H9 (cell line): ENCODE results near the gene RAPGEF3. TPM values are rescaled to one million over a fixed set of nuclear protein-coding genes. Genes with fewer than 3 reads are reported as not detected.

ENCODE experiments used
- DNase-seq: peaks from one replicate; pipeline ENCODE4 v3.0.0-alpha.2; 2017
- H2AFZ ChIP-seq: one replicate; pipeline ENCODE4 v1.6.1; 2013; ENCODE audit warnings: mild to moderate bottlenecking, low read length, control low read depth, moderate library complexity
- H2AK5ac ChIP-seq: 2 replicates; pipeline ENCODE4 v1.6.1; 2013; ENCODE audit warnings: low read length, control low read depth, mixed read lengths; ENCODE audit not compliant: insufficient read length
- H2BK120ac ChIP-seq: one replicate; pipeline ENCODE4 v1.6.1; 2013; ENCODE audit warnings: low read depth, mild to moderate bottlenecking, low read length, control low read depth, inconsistent platforms; ENCODE audit not compliant: poor library complexity, severe bottlenecking
- H2BK12ac ChIP-seq: 2 replicates; pipeline ENCODE4 v1.6.1; 2013; ENCODE audit warnings: low read length, control low read depth, mixed read lengths, low read depth; ENCODE audit not compliant: insufficient read length
- H2BK15ac ChIP-seq: 2 replicates; pipeline ENCODE4 v1.6.1; 2013; ENCODE audit warnings: low read depth, low read length, control low read depth
- H2BK20ac ChIP-seq: one replicate; pipeline ENCODE4 v1.6.1; 2013; ENCODE audit warnings: low read depth, mild to moderate bottlenecking, low read length, control low read depth, inconsistent platforms; ENCODE audit not compliant: poor library complexity, severe bottlenecking
- H2BK5ac ChIP-seq: 2 replicates; pipeline ENCODE4 v1.6.1; 2013; ENCODE audit warnings: low read length, control low read depth, mixed read lengths; ENCODE audit not compliant: insufficient read length
- H3K14ac ChIP-seq: 2 replicates; pipeline ENCODE4 v1.6.1; 2013; ENCODE audit warnings: low read length, control low read depth; ENCODE audit not compliant: insufficient read depth
- H3K18ac ChIP-seq: 2 replicates; pipeline ENCODE4 v1.6.1; 2013; ENCODE audit warnings: low read depth, mild to moderate bottlenecking, mixed read lengths, low read length, control low read depth; ENCODE audit not compliant: insufficient read length
- H3K23ac ChIP-seq: 2 replicates; pipeline ENCODE4 v1.6.1; 2013; ENCODE audit warnings: low read length, control low read depth, mixed read lengths, low read depth; ENCODE audit not compliant: insufficient read length
- H3K23me2 ChIP-seq: 2 replicates; pipeline ENCODE4 v1.6.1; 2013; ENCODE audit warnings: low read depth, mild to moderate bottlenecking, mixed read lengths, low read length, control low read depth; ENCODE audit not compliant: insufficient read length, poor library complexity, severe bottlenecking
- H3K27ac ChIP-seq: 2 replicates; pipeline ENCODE4 v1.5.1; 2013; ENCODE audit warnings: low read length, control low read depth, mixed read lengths, low read depth; ENCODE audit not compliant: insufficient read length
- H3K27me3 ChIP-seq: 2 replicates; pipeline ENCODE4 v1.6.1; 2013; ENCODE audit warnings: low read length, control low read depth, inconsistent platforms; ENCODE audit not compliant: insufficient read depth
- H3K4ac ChIP-seq: 2 replicates; pipeline ENCODE4 v1.6.1; 2013; ENCODE audit warnings: low read depth, mild to moderate bottlenecking, control low read depth, inconsistent platforms, low read length, moderate library complexity
- H3K4me1 ChIP-seq: 2 replicates; pipeline ENCODE4 v1.6.1; 2013; ENCODE audit warnings: low read length, control low read depth, inconsistent platforms; ENCODE audit not compliant: insufficient read depth
- H3K4me2 ChIP-seq: 2 replicates; pipeline ENCODE4 v1.6.1; 2013; ENCODE audit warnings: low read length, control low read depth, mixed read lengths; ENCODE audit not compliant: insufficient read length, insufficient read depth
- H3K56ac ChIP-seq: 2 replicates; pipeline ENCODE4 v1.6.1; 2013; ENCODE audit warnings: low read depth, mild to moderate bottlenecking, mixed read lengths, low read length, control low read depth; ENCODE audit not compliant: insufficient read length
- H3K79me1 ChIP-seq: 2 replicates; pipeline ENCODE4 v1.6.1; 2013; ENCODE audit warnings: low read depth, mild to moderate bottlenecking, moderate library complexity, low read length, control low read depth, inconsistent platforms; ENCODE audit not compliant: insufficient read depth, poor library complexity, severe bottlenecking
- H3K79me2 ChIP-seq: 2 replicates; pipeline ENCODE4 v1.6.1; 2013; ENCODE audit warnings: low read length, control low read depth, inconsistent platforms; ENCODE audit not compliant: insufficient read depth
- H3K9ac ChIP-seq: 2 replicates; pipeline ENCODE4 v1.6.1; 2013; ENCODE audit warnings: low read length, control low read depth, mixed read lengths; ENCODE audit not compliant: insufficient read length; ENCODE audit errors: extremely low read depth
- H3K9me3 ChIP-seq: one replicate; pipeline ENCODE4 v1.6.1; 2013; ENCODE audit warnings: low read depth, low read length, inconsistent platforms; ENCODE audit not compliant: control insufficient read depth
- H3T11ph ChIP-seq: one replicate; pipeline ENCODE4 v1.6.1; 2013; ENCODE audit warnings: mild to moderate bottlenecking, low read length, control low read depth, inconsistent platforms
- H4K20me1 ChIP-seq: one replicate; pipeline ENCODE4 v1.6.1; 2013; ENCODE audit not compliant: control insufficient read depth, insufficient read length, insufficient read depth
- H4K5ac ChIP-seq: 2 replicates; pipeline ENCODE4 v1.6.1; 2013; ENCODE audit warnings: low read depth, mild to moderate bottlenecking, mixed read lengths, low read length, control low read depth; ENCODE audit not compliant: insufficient read length
- H4K8ac ChIP-seq: replicated peaks from 2 replicates; pipeline ENCODE4 v1.6.1; 2013; ENCODE audit warnings: low read length, control low read depth, mixed read lengths, low read depth; ENCODE audit not compliant: insufficient read length
- H4K91ac ChIP-seq: 2 replicates; pipeline ENCODE4 v1.6.1; 2013; ENCODE audit warnings: low read depth, mild to moderate bottlenecking, moderate library complexity, mixed read lengths, low read length, control low read depth; ENCODE audit not compliant: insufficient read length
- H3K27ac Mint-ChIP-seq, 3 experiments: 2 replicates in 2 of 3; 3 replicates in 1 of 3; pipeline ENCODE4 v1.8.0; 2020 to 2021; ENCODE audit warnings: mixed read lengths in 3 of 3, mild to moderate bottlenecking in 1 of 3, moderate library complexity in 1 of 3
- H3K27me3 Mint-ChIP-seq: 2 replicates; pipeline ENCODE4 v1.8.0; 2021; ENCODE audit warnings: low read depth, mild to moderate bottlenecking, moderate library complexity, mixed read lengths
- H3K36me3 Mint-ChIP-seq, 3 experiments: 2 replicates in 2 of 3; 3 replicates in 1 of 3; pipeline ENCODE4 v1.8.0; 2020 to 2021; ENCODE audit warnings: low read depth in 3 of 3, mixed read lengths in 3 of 3; ENCODE audit not compliant: insufficient read depth in 1 of 3
- H3K4me1 Mint-ChIP-seq, 2 experiments: 2 replicates each; pipeline ENCODE4 v1.8.0; 2020; ENCODE audit warnings: mixed read lengths in 2 of 2
- H3K4me3 Mint-ChIP-seq, 2 experiments: 2 replicates in 1 of 2; 3 replicates in 1 of 2; pipeline ENCODE4 v1.8.0; 2020 to 2021; ENCODE audit warnings: mild to moderate bottlenecking in 2 of 2, mixed read lengths in 2 of 2, moderate library complexity in 1 of 2
- H3K9me3 Mint-ChIP-seq, 2 experiments: 2 replicates in 1 of 2; 3 replicates in 1 of 2; pipeline ENCODE4 v1.8.0; 2020; ENCODE audit warnings: mild to moderate bottlenecking in 2 of 2, mixed read lengths in 2 of 2, moderate library complexity in 1 of 2
- WGBS: extraction: QIAGEN DNeasy Blood & Tissue Kit; methylation state at CpG from one replicate; pipeline ENCODE4 v1.1.7; 2013; ENCODE audit warnings: missing lambda C conversion rate, low lambda C conversion rate, mixed read lengths; ENCODE audit not compliant: insufficient read length; ENCODE audit errors: extremely low coverage; 5-methylcytosine and 5-hydroxymethylcytosine counted together
- total RNA-seq: library from RNA; stranded (reverse); gene quantifications from 2 replicates; pipeline ENCODE4 v1.2.1, GENCODE V29; 2021
- TF ChIP-seq, protein P1 (sequence below): fragments of 200-600 bp; sonication (generic); conservative IDR thresholded peaks from 3 replicates; pipeline ENCODE4 v1.8.0; 2021; ENCODE audit warnings: antibody characterized with exemption, mild to moderate bottlenecking

RAPGEF3 gene
- total RNA-seq, 1 experiment from 2014 or later, result 7.4 TPM

GRCh38 chr12:47785036-47785886 is 26.6 kb upstream of the RAPGEF3 start:
- H3K79me1 ChIP-seq, result no peaks in the 10 kb centered on the region
- Mint-ChIP-seq H3K4me1 (no peaks in the 10 kb centered on the region), H3K9me3 (no peaks in the 10 kb centered on the region), H3K27ac (no peak overlapping the region), H3K27me3 (peaks cover 4% of the 10 kb centered on the region; the same call in 1 of the 2 replicates), H3K4me3 (no peak overlapping the region; a peak in 1 of 5 replicates), H3K36me3 (peaks cover 30 to 68% (median 59%) of the 10 kb centered on the region in 3 experiments; a peak in 6 of 7 replicates)
- no peak overlapping the region for H2AFZ ChIP-seq
- H4K20me1 ChIP-seq, result no peaks in the 10 kb centered on the region
- H3K4me1 ChIP-seq, result no peaks in the 10 kb centered on the region
- no peak overlapping the region for H3T11ph ChIP-seq
- no peak overlapping the region for H3K4ac ChIP-seq
- DNase-seq, result no peak
- H2BK12ac ChIP-seq, result no peak overlapping the region
- no peak overlapping the region for H4K5ac ChIP-seq
- H3K27ac ChIP-seq, result no peak overlapping the region
- no peak overlapping the region for H3K14ac ChIP-seq
- no peak overlapping the region for H3K23ac ChIP-seq
- H3K79me2 ChIP-seq, result no peaks in the 10 kb centered on the region
- H2AK5ac ChIP-seq, result no peak overlapping the region
- no CpG with 5 or more reads among the region's 15 CpGs for WGBS
- no peaks in the 10 kb centered on the region for H3K23me2 ChIP-seq
- H3K9me3 ChIP-seq, result no peaks in the 10 kb centered on the region
- H2BK120ac ChIP-seq, result no peak overlapping the region
- no peak overlapping the region for H3K18ac ChIP-seq
- no peak overlapping the region for H2BK15ac ChIP-seq
- no peak overlapping the region for H3K56ac ChIP-seq
- H2BK20ac ChIP-seq, result no peak overlapping the region
- no peak overlapping the region for H3K9ac ChIP-seq
- H3K4me2 ChIP-seq, result no peak overlapping the region
- H2BK5ac ChIP-seq, result no peak overlapping the region
- H4K91ac ChIP-seq, result no peak overlapping the region
- TF ChIP-seq, protein P1, sequence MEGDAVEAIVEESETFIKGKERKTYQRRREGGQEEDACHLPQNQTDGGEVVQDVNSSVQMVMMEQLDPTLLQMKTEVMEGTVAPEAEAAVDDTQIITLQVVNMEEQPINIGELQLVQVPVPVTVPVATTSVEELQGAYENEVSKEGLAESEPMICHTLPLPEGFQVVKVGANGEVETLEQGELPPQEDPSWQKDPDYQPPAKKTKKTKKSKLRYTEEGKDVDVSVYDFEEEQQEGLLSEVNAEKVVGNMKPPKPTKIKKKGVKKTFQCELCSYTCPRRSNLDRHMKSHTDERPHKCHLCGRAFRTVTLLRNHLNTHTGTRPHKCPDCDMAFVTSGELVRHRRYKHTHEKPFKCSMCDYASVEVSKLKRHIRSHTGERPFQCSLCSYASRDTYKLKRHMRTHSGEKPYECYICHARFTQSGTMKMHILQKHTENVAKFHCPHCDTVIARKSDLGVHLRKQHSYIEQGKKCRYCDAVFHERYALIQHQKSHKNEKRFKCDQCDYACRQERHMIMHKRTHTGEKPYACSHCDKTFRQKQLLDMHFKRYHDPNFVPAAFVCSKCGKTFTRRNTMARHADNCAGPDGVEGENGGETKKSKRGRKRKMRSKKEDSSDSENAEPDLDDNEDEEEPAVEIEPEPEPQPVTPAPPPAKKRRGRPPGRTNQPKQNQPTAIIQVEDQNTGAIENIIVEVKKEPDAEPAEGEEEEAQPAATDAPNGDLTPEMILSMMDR, result no peak
- H3K27me3 ChIP-seq, result no peaks in the 10 kb centered on the region
- no peak overlapping the region for H4K8ac ChIP-seq
